Urothelium cell line (cell line): ENCODE measurements around the gene SIM1.
"Not testable (repeated sequence)": the region's sequence is repeated elsewhere in the genome, so short reads cannot be mapped to it uniquely, and the experiment has no call there.

Experiments used
- DNase-seq: peaks from one replicate; pipeline ENCODE4 v3.0.0; 2011; ENCODE audit warnings: low spot score, mixed read lengths
- FAIRE-seq: peaks from 2 replicates; lab custom pipeline; 2011; peaks lifted over from hg19 to GRCh38; lab: Jason Lieb, UNC

SIM1 gene

GRCh38 chr6:100354736-100355641 lies 109.7 kb downstream of the SIM1 start:
- DNase-seq, FAIRE-seq: not testable (repeated sequence)

- FAIRE-seq = no peak
- no peak for DNase-seq
These were observed 111.3 kb downstream of the SIM1 start for GRCh38 chr6:100353276-100354015.

- DNase-seq = no peak
- FAIRE-seq = no peak
These were observed 114.6 kb downstream of the SIM1 start for GRCh38 chr6:100350139-100350538.

- DNase-seq (no peak), FAIRE-seq (no peak)
These were observed 115.4 kb downstream of the SIM1 start for GRCh38 chr6:100349366-100349765.

GRCh38 chr6:100347901-100348550 lies 116.7 kb downstream of the SIM1 start:
- no peak for DNase-seq
- FAIRE-seq = no peak

GRCh38 chr6:100346828-100347227 lies 117.9 kb downstream of the SIM1 start:
- FAIRE-seq (no peak), DNase-seq (no peak)

GRCh38 chr6:100346203-100346602 lies 118.5 kb downstream of the SIM1 start:
- FAIRE-seq (no peak), DNase-seq (no peak)

GRCh38 chr6:100344761-100345160 lies 120.0 kb downstream of the SIM1 start:
- DNase-seq = no peak
- FAIRE-seq = no peak

- FAIRE-seq (no peak), DNase-seq (no peak)
These were observed 120.4 kb downstream of the SIM1 start for GRCh38 chr6:100344321-100344720.

- DNase-seq (no peak), FAIRE-seq (no peak)
These were observed 121.2 kb downstream of the SIM1 start for GRCh38 chr6:100343316-100344077.

GRCh38 chr6:100342830-100343229 lies 121.9 kb downstream of the SIM1 start:
- no peak for DNase-seq
- no peak for FAIRE-seq

- FAIRE-seq (no peak), DNase-seq (no peak)
These were observed 125.0 kb downstream of the SIM1 start for GRCh38 chr6:100339574-100340255.

GRCh38 chr6:100338090-100338489 lies 126.6 kb downstream of the SIM1 start:
- no peak for FAIRE-seq
- no peak for DNase-seq

GRCh38 chr6:100336876-100337275 lies 127.8 kb downstream of the SIM1 start:
- DNase-seq = no peak
- no peak for FAIRE-seq

- DNase-seq = no peak
- FAIRE-seq = no peak
These were observed 128.7 kb downstream of the SIM1 start for GRCh38 chr6:100335991-100336390.
